Measurements from ENCODE around the gene TYMP. TPM values are rescaled to one million over a fixed set of nuclear protein-coding genes. Genes with fewer than 3 reads are reported as not detected.

TYMP gene
- total and polyA plus RNA-seq, 2 donors (not counting 3 experiments of a cell fraction or from before 2014, with no cell fraction given): 2.0 to 2.4 TPM

DNA sequence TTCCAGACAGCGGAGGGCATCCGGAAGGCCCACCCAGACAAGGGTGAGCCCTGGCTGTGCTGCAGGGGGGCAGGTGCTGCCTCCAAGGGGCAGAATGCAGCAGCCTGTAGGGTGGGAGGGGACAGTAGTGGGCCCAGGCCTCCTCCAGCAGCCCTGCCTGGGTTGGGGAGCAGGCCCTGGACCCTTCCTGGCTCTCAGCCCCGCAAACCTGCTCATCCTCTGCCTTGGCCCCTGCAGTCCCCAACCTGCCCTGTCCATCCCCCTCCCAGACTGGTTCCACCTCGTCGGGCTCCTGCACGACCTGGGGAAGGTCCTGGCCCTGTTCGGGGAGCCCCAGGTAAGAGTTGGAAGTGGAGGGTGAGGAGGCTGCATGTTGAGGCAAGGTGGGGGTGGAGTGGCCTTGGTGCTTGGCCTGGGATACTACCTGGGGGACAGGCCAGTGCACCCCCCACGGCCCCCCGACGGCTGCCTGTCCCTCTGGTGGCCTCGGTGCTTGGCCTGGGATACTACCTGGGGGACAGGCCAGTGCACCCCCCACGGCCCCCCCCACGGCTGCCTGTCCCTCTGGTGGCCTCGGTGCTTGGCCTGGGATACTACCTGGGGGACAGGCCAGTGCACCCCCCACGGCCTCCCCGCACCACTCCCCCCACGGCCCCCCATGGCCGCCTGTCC lies 41.7 kb downstream of the TYMP start:
- Histone ChIP-seq H2AFZ (ENCODE audit: low read depth, low read length) (no peak overlapping the region), H3K4me3 (replicated peaks in 1 of 3; ENCODE audit: insufficient read depth in 1 of 3, low read depth in 1 of 3, low read length in 3 of 3) (no peak overlapping the region), H3K27me3 (ENCODE audit: control insufficient read depth in 2 of 2, insufficient read depth in 2 of 2, low read length in 2 of 2) (no peaks in the 10 kb centered on the region), H3K4me2 (ENCODE audit: insufficient read depth, low read length) (no peak overlapping the region), H3K4me1 (ENCODE audit: control insufficient read depth, extremely low read depth, insufficient read depth, low read length) (no peaks in the 10 kb centered on the region), H3K9me3 (replicated peaks; ENCODE audit: control insufficient read depth, insufficient read depth, low read length) (no peaks in the 10 kb centered on the region), H3K79me2 (ENCODE audit: control insufficient read depth, insufficient read depth, low read length) (no peaks in the 10 kb centered on the region), H3K9ac (replicated peaks; ENCODE audit: extremely low read depth, insufficient read depth, low read length) (no peak overlapping the region), H3K36me3 (ENCODE audit: control insufficient read depth in 2 of 2, extremely low read depth in 1 of 2, insufficient read depth in 2 of 2, low read length in 2 of 2) (no peaks in the 10 kb centered on the region), H3K9me1 (replicated peaks; ENCODE audit: control insufficient read depth, extremely low read depth, insufficient read depth, low read length) (no peaks in the 10 kb centered on the region), H4K20me1 (replicated peaks; ENCODE audit: control insufficient read depth, extremely low read depth, insufficient read depth, low read length) (no peaks in the 10 kb centered on the region), H3K27ac (ENCODE audit: insufficient read depth, low read depth, low read length) (no peak overlapping the region)
- DNase-seq (ENCODE audit: low read depth, low spot score) (no peak), FAIRE-seq (no peak)
- BruUV-seq (replicated peaks): no TSS peak
- CTCF ChIA-PET: no interaction called here
- dilution Hi-C loops (cut with MboI; ENCODE audit: extremely low pct_ligation_motif_present, low sequenced_read_pairs): no loop called here
- no peak for TF ChIP-seq FOS (IDR thresholded peaks at IDR 0.05; ENCODE audit: borderline replicate concordance, insufficient read depth, low read length)
- TF ChIP-seq POLR2AphosphoS5 (IDR thresholded peaks at IDR 0.05; ENCODE audit: insufficient read depth, low read depth, low read length): no peak
- TF ChIP-seq, protein P1, sequence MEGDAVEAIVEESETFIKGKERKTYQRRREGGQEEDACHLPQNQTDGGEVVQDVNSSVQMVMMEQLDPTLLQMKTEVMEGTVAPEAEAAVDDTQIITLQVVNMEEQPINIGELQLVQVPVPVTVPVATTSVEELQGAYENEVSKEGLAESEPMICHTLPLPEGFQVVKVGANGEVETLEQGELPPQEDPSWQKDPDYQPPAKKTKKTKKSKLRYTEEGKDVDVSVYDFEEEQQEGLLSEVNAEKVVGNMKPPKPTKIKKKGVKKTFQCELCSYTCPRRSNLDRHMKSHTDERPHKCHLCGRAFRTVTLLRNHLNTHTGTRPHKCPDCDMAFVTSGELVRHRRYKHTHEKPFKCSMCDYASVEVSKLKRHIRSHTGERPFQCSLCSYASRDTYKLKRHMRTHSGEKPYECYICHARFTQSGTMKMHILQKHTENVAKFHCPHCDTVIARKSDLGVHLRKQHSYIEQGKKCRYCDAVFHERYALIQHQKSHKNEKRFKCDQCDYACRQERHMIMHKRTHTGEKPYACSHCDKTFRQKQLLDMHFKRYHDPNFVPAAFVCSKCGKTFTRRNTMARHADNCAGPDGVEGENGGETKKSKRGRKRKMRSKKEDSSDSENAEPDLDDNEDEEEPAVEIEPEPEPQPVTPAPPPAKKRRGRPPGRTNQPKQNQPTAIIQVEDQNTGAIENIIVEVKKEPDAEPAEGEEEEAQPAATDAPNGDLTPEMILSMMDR (IDR thresholded peaks at IDR 0.05; ENCODE audit: extremely low read depth in 1 of 2, insufficient read depth in 1 of 2, low read depth in 1 of 2, low read length in 2 of 2): no peak
- TF ChIP-seq POLR2A (IDR thresholded peaks at IDR 0.05; ENCODE audit: low read depth, low read length): no peak
- no peak for TF ChIP-seq JUN (IDR thresholded peaks at IDR 0.05; ENCODE audit: borderline replicate concordance, insufficient read depth, insufficient read length, low read depth)
- TF ChIP-seq, protein P2, sequence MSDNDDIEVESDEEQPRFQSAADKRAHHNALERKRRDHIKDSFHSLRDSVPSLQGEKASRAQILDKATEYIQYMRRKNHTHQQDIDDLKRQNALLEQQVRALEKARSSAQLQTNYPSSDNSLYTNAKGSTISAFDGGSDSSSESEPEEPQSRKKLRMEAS (IDR thresholded peaks at IDR 0.05; ENCODE audit: insufficient read depth, insufficient read length): no peak
- POLR2A ChIA-PET: no interaction called here
- intact Hi-C loops (cut with micrococcal nuclease): no loop called here

Data from endothelial cell of umbilical vein (primary cell).